ENCODE measurements around the gene TJP2. TPM values are rescaled to one million over a fixed set of nuclear protein-coding genes. Genes with fewer than 3 reads are reported as not detected.

The TJP2 gene
- total and polyA plus RNA-seq, 7 experiments from 2014 or later = 1.6 to 27.3 (median 11.3) TPM

GRCh38 chr9:69232135-69232534, 58.1 kb downstream of the TJP2 start:
- Mint-ChIP-seq H3K27ac (no peak overlapping the region), H3K4me1 (no peaks in the 10 kb centered on the region), H3K36me3 (peaks cover 1 to 53% (median 39%) of the 10 kb centered on the region in 5 donors), H3K9me3 (no peaks in the 10 kb centered on the region), H3K27me3 (no peaks in the 10 kb centered on the region), H3K4me3 (no peak overlapping the region)
- DNase-seq (no peak), ATAC-seq (no peak)
- H3K4me1 ChIP-seq (ENCODE audit: control insufficient read depth in 2 of 2, insufficient read depth in 2 of 2, low read length in 2 of 2) = no peaks in the 10 kb centered on the region
- H3K27me3 ChIP-seq (ENCODE audit: control insufficient read depth in 2 of 2, insufficient read depth in 2 of 2, low read length in 2 of 2) = no peaks in the 10 kb centered on the region
- no peak overlapping the region for H3K4me3 ChIP-seq (ENCODE audit: low read length)
- CTCF ChIA-PET = interaction anchor here (0.5 kb wide), 1 partner anchor 1063 kb away, joined by 3 read pairs; no protein-coding TSS in a partner anchor
- H3K36me3 ChIP-seq (ENCODE audit: control insufficient read depth in 2 of 3, insufficient read depth in 3 of 3, low read length in 3 of 3) = peaks cover 0 to 23% (median 0%) of the 10 kb centered on the region in 3 experiments
- H3K27ac ChIP-seq (ENCODE audit: low read depth, low read length) = no peak overlapping the region
- intact Hi-C loops (cut with micrococcal nuclease) = no loop called here
- no peaks in the 10 kb centered on the region for H3K9me3 ChIP-seq (ENCODE audit: control insufficient read depth in 2 of 3, low read length in 3 of 3)
- POLR2A ChIA-PET = no interaction called here

GRCh38 chr9:69234683-69235082, 60.6 kb downstream of the TJP2 start:
- Histone ChIP-seq H3K27ac (ENCODE audit: low read depth, low read length) (no peak overlapping the region), H3K4me3 (ENCODE audit: low read length) (no peak overlapping the region), H3K36me3 (ENCODE audit: control insufficient read depth in 2 of 3, insufficient read depth in 3 of 3, low read length in 3 of 3) (peaks cover 0 to 29% (median 9%) of the 10 kb centered on the region in 3 experiments), H3K4me1 (ENCODE audit: control insufficient read depth in 2 of 2, insufficient read depth in 2 of 2, low read length in 2 of 2) (no peaks in the 10 kb centered on the region), H3K27me3 (ENCODE audit: control insufficient read depth in 2 of 2, insufficient read depth in 2 of 2, low read length in 2 of 2) (no peaks in the 10 kb centered on the region), H3K9me3 (ENCODE audit: control insufficient read depth in 2 of 3, low read length in 3 of 3) (no peaks in the 10 kb centered on the region)
- Mint-ChIP-seq H3K9me3 (no peaks in the 10 kb centered on the region), H3K4me1 (no peaks in the 10 kb centered on the region), H3K27me3 (no peaks in the 10 kb centered on the region), H3K36me3 (peaks cover 6 to 51% (median 45%) of the 10 kb centered on the region in 5 donors), H3K27ac (no peak overlapping the region), H3K4me3 (no peak overlapping the region)
- DNase-seq (no peak), ATAC-seq (no peak)
- POLR2A ChIA-PET = no interaction called here
- intact Hi-C loops (cut with micrococcal nuclease) = no loop called here
- CTCF ChIA-PET = no interaction called here

- Histone ChIP-seq H3K4me3 (ENCODE audit: low read length) (no peak overlapping the region), H3K4me1 (ENCODE audit: control insufficient read depth in 2 of 2, insufficient read depth in 2 of 2, low read length in 2 of 2) (no peaks in the 10 kb centered on the region), H3K27ac (ENCODE audit: low read depth, low read length) (no peak overlapping the region), H3K9me3 (ENCODE audit: control insufficient read depth in 2 of 3, low read length in 3 of 3) (no peaks in the 10 kb centered on the region), H3K27me3 (ENCODE audit: control insufficient read depth in 2 of 2, insufficient read depth in 2 of 2, low read length in 2 of 2) (no peaks in the 10 kb centered on the region), H3K36me3 (ENCODE audit: control insufficient read depth in 2 of 3, insufficient read depth in 3 of 3, low read length in 3 of 3) (peaks cover 0 to 32% (median 9%) of the 10 kb centered on the region in 3 experiments)
- intact Hi-C loops (cut with micrococcal nuclease) = no loop called here
- Mint-ChIP-seq H3K27ac (no peak overlapping the region), H3K36me3 (peaks cover 8 to 48% (median 41%) of the 10 kb centered on the region in 5 donors), H3K4me1 (no peaks in the 10 kb centered on the region), H3K9me3 (no peaks in the 10 kb centered on the region), H3K27me3 (no peaks in the 10 kb centered on the region), H3K4me3 (no peak overlapping the region)
- POLR2A ChIA-PET = no interaction called here
- DNase-seq (no peak), ATAC-seq (no peak)
- CTCF ChIA-PET = no interaction called here
Measured at GRCh38 chr9:69236188-69236587, 62.1 kb downstream of the TJP2 start.

DNA sequence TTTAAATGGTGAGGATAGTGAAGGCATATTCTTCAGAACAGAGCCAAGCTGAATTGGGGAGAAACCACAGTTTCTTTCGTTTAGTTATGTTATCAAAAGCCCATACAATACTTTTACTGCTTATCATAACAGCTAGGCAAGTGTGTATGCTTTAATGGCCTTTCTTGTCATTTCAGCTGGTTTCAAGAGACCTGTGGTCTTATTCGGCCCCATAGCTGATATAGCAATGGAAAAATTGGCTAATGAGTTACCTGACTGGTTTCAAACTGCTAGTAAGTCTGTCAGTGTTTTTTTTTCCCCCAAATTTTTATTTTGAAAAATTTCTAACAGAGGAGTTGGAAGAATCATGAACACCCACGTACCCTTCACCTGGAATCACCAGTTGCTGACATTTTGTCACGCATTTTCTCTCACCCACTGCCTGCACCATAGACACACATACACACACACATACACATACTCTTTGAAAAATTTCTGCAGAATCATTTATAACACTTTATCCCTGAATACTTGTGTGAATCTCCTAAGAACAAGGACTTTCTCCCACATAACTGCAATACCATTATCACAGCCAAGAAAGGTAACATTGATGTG, 63.7 kb downstream of the TJP2 start:
- DNase-seq = no peak
- Histone ChIP-seq H3K4me3 (ENCODE audit: low read length) (no peak overlapping the region), H3K9me3 (ENCODE audit: control insufficient read depth in 2 of 3, low read length in 3 of 3) (no peaks in the 10 kb centered on the region), H3K4me1 (ENCODE audit: control insufficient read depth in 2 of 2, insufficient read depth in 2 of 2, low read length in 2 of 2) (no peaks in the 10 kb centered on the region), H3K27ac (ENCODE audit: low read depth, low read length) (no peak overlapping the region), H3K27me3 (ENCODE audit: control insufficient read depth in 2 of 2, insufficient read depth in 2 of 2, low read length in 2 of 2) (no peaks in the 10 kb centered on the region), H3K36me3 (ENCODE audit: control insufficient read depth in 2 of 3, insufficient read depth in 3 of 3, low read length in 3 of 3) (peaks cover 0 to 32% (median 9%) of the 10 kb centered on the region in 3 experiments)
- intact Hi-C loops (cut with micrococcal nuclease) = no loop called here
- Mint-ChIP-seq H3K4me3 (no peak overlapping the region), H3K36me3 (peaks cover 8 to 53% (median 39%) of the 10 kb centered on the region in 5 donors), H3K4me1 (no peaks in the 10 kb centered on the region), H3K9me3 (no peaks in the 10 kb centered on the region), H3K27me3 (no peaks in the 10 kb centered on the region), H3K27ac (no peak overlapping the region)
- no peak for ATAC-seq
- ChIA-PET CTCF (no interaction called here), POLR2A (no interaction called here)

DNA sequence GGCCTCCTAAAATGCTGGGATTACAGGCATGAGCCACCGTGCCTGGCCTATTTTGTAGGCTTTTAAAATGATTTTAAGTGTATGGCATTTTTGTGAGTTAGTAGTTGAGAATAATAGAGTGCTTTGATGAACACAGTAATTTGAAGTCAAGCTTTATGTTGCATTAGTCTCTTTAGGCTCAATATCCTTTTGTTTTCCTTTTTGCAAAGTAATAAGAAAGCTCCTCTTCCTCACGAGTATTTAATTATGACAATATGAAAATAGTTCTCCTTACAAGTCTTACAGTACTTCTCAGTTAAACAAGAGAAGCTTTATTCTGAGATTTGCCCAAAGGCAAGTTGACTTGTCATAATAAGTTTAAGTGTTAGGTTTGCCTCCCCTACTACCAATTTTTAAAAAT, 69.0 kb downstream of the TJP2 start:
- CTCF ChIA-PET = no interaction called here
- no peaks in the 10 kb centered on the region for H3K27me3 ChIP-seq (ENCODE audit: control insufficient read depth in 2 of 2, insufficient read depth in 2 of 2, low read length in 2 of 2)

DNA sequence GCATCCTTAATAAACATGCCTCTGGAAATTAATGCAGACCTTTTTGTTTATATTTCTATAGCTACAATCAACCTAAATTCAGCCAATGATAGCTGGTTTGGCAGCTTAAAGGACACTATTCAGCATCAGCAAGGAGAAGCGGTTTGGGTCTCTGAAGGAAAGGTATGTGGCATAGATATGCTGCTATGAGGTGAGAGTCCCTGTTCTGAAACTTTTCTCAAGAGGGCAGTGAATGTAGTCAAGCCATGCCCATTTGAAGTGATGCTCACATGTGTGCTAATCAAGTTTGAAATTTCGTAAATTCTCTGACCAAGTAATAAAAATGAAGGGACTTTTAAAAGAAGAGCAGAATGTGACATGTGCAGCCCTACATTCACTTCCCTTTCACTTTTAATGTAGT, 72.6 kb downstream of the TJP2 start:
- Histone ChIP-seq H3K27ac (ENCODE audit: low read depth, low read length) (no peak overlapping the region), H3K36me3 (ENCODE audit: control insufficient read depth in 2 of 3, insufficient read depth in 3 of 3, low read length in 3 of 3) (peaks cover 0 to 18% (median 0%) of the 10 kb centered on the region in 3 experiments), H3K27me3 (ENCODE audit: control insufficient read depth in 2 of 2, insufficient read depth in 2 of 2, low read length in 2 of 2) (no peaks in the 10 kb centered on the region), H3K9me3 (ENCODE audit: control insufficient read depth in 2 of 3, low read length in 3 of 3) (no peaks in the 10 kb centered on the region), H3K4me3 (ENCODE audit: low read length) (no peak overlapping the region), H3K4me1 (ENCODE audit: control insufficient read depth in 2 of 2, insufficient read depth in 2 of 2, low read length in 2 of 2) (no peaks in the 10 kb centered on the region)
- intact Hi-C loops (cut with micrococcal nuclease) = no loop called here
- Mint-ChIP-seq H3K27ac (no peak overlapping the region), H3K4me1 (no peaks in the 10 kb centered on the region), H3K4me3 (no peak overlapping the region), H3K27me3 (no peaks in the 10 kb centered on the region), H3K9me3 (no peaks in the 10 kb centered on the region), H3K36me3 (peaks cover 13 to 48% (median 20%) of the 10 kb centered on the region in 5 donors)
- CTCF ChIA-PET = no interaction called here
- DNase-seq (no peak), ATAC-seq (no peak)
- POLR2A ChIA-PET = no interaction called here

More for the DNA sequence above, 69.0 kb downstream of the TJP2 start:
- Mint-ChIP-seq H3K27ac (no peak overlapping the region), H3K9me3 (no peaks in the 10 kb centered on the region), H3K36me3 (peaks cover 15 to 45% (median 25%) of the 10 kb centered on the region in 5 donors), H3K4me3 (no peak overlapping the region), H3K27me3 (no peaks in the 10 kb centered on the region), H3K4me1 (no peaks in the 10 kb centered on the region)
- Histone ChIP-seq H3K36me3 (ENCODE audit: control insufficient read depth in 2 of 3, insufficient read depth in 3 of 3, low read length in 3 of 3) (peaks cover 0 to 26% (median 3%) of the 10 kb centered on the region in 3 experiments), H3K27ac (ENCODE audit: low read depth, low read length) (no peak overlapping the region), H3K4me3 (ENCODE audit: low read length) (no peak overlapping the region), H3K4me1 (ENCODE audit: control insufficient read depth in 2 of 2, insufficient read depth in 2 of 2, low read length in 2 of 2) (no peaks in the 10 kb centered on the region), H3K9me3 (ENCODE audit: control insufficient read depth in 2 of 3, low read length in 3 of 3) (no peaks in the 10 kb centered on the region)
- no peak for DNase-seq
- POLR2A ChIA-PET = no interaction called here
- intact Hi-C loops (cut with micrococcal nuclease) = no loop called here
- no peak for ATAC-seq

DNA sequence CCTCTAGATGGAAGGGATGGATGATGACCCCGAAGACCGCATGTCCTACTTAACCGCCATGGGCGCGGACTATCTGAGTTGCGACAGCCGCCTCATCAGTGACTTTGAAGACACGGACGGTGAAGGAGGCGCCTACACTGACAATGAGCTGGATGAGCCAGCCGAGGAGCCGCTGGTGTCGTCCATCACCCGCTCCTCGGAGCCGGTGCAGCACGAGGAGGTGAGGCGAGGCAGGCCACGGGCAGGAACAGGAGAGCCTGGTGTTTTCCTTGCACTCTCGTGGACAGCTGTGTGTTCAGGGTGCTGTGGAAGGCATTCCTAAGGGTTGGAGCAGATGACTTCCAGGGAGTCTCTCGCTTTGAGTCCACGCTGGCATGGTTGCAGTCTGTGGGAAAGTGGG, 73.9 kb downstream of the TJP2 start:
- Histone ChIP-seq H3K4me3 (ENCODE audit: low read length) (no peak overlapping the region), H3K9me3 (ENCODE audit: control insufficient read depth in 2 of 3, low read length in 3 of 3) (no peaks in the 10 kb centered on the region), H3K27me3 (ENCODE audit: control insufficient read depth in 2 of 2, insufficient read depth in 2 of 2, low read length in 2 of 2) (no peaks in the 10 kb centered on the region), H3K27ac (ENCODE audit: low read depth, low read length) (no peak overlapping the region), H3K4me1 (ENCODE audit: control insufficient read depth in 2 of 2, insufficient read depth in 2 of 2, low read length in 2 of 2) (no peaks in the 10 kb centered on the region), H3K36me3 (ENCODE audit: control insufficient read depth in 2 of 3, insufficient read depth in 3 of 3, low read length in 3 of 3) (peaks cover 0 to 22% (median 0%) of the 10 kb centered on the region in 3 experiments)
- no peak for ATAC-seq
- CTCF ChIA-PET = no interaction called here
- Mint-ChIP-seq H3K27me3 (no peaks in the 10 kb centered on the region), H3K9me3 (no peaks in the 10 kb centered on the region), H3K4me1 (no peaks in the 10 kb centered on the region), H3K36me3 (peaks cover 13 to 49% (median 20%) of the 10 kb centered on the region in 5 donors), H3K27ac (peak overlapping the region in 1 of 9 donors; percentile 41), H3K4me3 (no peak overlapping the region)
- intact Hi-C loops (cut with micrococcal nuclease) = no loop called here
- POLR2A ChIA-PET = no interaction called here
- no peak for DNase-seq
